AG04449 (cell line): Measurements from ENCODE around the gene DMRTA1.

ENCODE experiments used
- CTCF ChIA-PET: fragments of 350-600 bp; formaldehyde crosslinking; extraction: SDS; loops from one replicate; lab custom pipeline; 2021; ENCODE audit warnings: antibody characterized with exemption; lab: Yijun Ruan, JAX
- POLR2A ChIA-PET: fragments of 400-600, 350-600 bp; formaldehyde crosslinking; extraction: SDS; loops from one replicate; lab custom pipeline; 2020; ENCODE audit warnings: antibody characterized with exemption, inconsistent platforms; lab: Yijun Ruan, JAX
- DNase-seq: peaks from one replicate; pipeline ENCODE4 v3.0.0-alpha.2; 2010; ENCODE audit warnings: low read depth, low spot score
- H3K4me3 ChIP-seq: 2 replicates; pipeline ENCODE4 v1.5.1; 2011; ENCODE audit warnings: low read depth, mild to moderate bottlenecking, control low read depth, low read length
- CTCF ChIP-seq: IDR thresholded peaks from one replicate; pipeline ENCODE4 v1.5.1; 2011; ENCODE audit warnings: mild to moderate bottlenecking, moderate library complexity, low read length, control low read depth, inconsistent platforms; ENCODE audit not compliant: insufficient read depth; ENCODE audit errors: missing control alignments

Gene DMRTA1

GRCh38 chr9:22446589-22446949, at the start of gene DMRTA1:
Gene DMRTA1 (plus strand): TSS chr9:22446824. CDS start chr9:22447066, 242 bp downstream.
- peak within 1 kb of the TSS; percentile 60 for H3K4me3 ChIP-seq
- no peak for DNase-seq
- TF ChIP-seq CTCF: no peak
- ChIA-PET POLR2A (no interaction called here), CTCF (interaction anchor here (1.6 kb wide), 1 partner anchor 202 kb away, joined by 4 read pairs; no protein-coding TSS in a partner anchor)

GRCh38 chr9:22401671-22402070, 45.0 kb upstream of the DMRTA1 start:
- no peak overlapping the region for H3K4me3 ChIP-seq
- CTCF ChIA-PET: no interaction called here
- DNase-seq: no peak
- TF ChIP-seq CTCF: no peak
- POLR2A ChIA-PET: no interaction called here

GRCh38 chr9:22405869-22406659, 40.6 kb upstream of the DMRTA1 start:
- POLR2A ChIA-PET: no interaction called here
- H3K4me3 ChIP-seq: no peak overlapping the region
- DNase-seq: no peak
- no peak for TF ChIP-seq CTCF
- CTCF ChIA-PET: interaction anchor here (1.1 kb wide), 1 partner anchor 11 kb away, joined by 3 read pairs; no protein-coding TSS in a partner anchor

- CTCF ChIA-PET: no interaction called here
- H3K4me3 ChIP-seq: no peak overlapping the region
- POLR2A ChIA-PET: no interaction called here
- no peak for TF ChIP-seq CTCF
- DNase-seq: no peak
These were observed 32.7 kb upstream of the DMRTA1 start for GRCh38 chr9:22413884-22414283.

- DNase-seq: no peak
- ChIA-PET POLR2A (no interaction called here), CTCF (interaction anchor here (1.0 kb wide), 1 partner anchor 36 kb away, joined by 7 read pairs; no protein-coding TSS in a partner anchor)
- no peak overlapping the region for H3K4me3 ChIP-seq
- no peak for TF ChIP-seq CTCF
These were observed 30.5 kb upstream of the DMRTA1 start for GRCh38 chr9:22415941-22416691.

- TF ChIP-seq CTCF: no peak
- no peak for DNase-seq
- POLR2A ChIA-PET: no interaction called here
- no peak overlapping the region for H3K4me3 ChIP-seq
- CTCF ChIA-PET: interaction anchor here (0.8 kb wide), 1 partner anchor 10 kb away, joined by 3 read pairs; no protein-coding TSS in a partner anchor
These were observed 29.9 kb upstream of the DMRTA1 start for GRCh38 chr9:22416692-22417060.
